ENCODE measurements around the gene ISM1. TPM values are rescaled to one million over a fixed set of nuclear protein-coding genes. Genes with fewer than 3 reads are reported as not detected.

Gene ISM1
- total and polyA plus RNA-seq, 2 experiments from 2014 or later: 0.15 to 0.63 TPM

DNA sequence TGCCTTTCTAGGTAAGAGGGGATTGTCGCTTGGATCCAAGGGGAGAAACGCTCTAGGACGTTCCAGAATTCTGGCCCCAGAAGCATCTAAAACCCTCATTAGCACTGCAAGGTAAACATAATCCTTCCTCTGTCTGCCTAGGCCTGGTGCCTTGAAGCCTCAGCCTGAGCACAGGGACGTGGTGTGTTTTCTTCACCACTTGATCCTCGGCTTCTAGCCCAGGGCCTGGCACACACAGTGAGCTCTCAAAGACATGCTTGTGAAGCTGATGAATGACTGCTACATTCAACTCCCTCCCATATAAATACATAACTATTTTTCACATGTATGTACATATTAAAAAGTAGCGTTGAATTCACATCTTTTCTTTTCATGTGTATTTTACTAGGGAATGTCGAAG, 100.3 kb downstream of the ISM1 start (continued):
- TF ChIP-seq, protein P1, sequence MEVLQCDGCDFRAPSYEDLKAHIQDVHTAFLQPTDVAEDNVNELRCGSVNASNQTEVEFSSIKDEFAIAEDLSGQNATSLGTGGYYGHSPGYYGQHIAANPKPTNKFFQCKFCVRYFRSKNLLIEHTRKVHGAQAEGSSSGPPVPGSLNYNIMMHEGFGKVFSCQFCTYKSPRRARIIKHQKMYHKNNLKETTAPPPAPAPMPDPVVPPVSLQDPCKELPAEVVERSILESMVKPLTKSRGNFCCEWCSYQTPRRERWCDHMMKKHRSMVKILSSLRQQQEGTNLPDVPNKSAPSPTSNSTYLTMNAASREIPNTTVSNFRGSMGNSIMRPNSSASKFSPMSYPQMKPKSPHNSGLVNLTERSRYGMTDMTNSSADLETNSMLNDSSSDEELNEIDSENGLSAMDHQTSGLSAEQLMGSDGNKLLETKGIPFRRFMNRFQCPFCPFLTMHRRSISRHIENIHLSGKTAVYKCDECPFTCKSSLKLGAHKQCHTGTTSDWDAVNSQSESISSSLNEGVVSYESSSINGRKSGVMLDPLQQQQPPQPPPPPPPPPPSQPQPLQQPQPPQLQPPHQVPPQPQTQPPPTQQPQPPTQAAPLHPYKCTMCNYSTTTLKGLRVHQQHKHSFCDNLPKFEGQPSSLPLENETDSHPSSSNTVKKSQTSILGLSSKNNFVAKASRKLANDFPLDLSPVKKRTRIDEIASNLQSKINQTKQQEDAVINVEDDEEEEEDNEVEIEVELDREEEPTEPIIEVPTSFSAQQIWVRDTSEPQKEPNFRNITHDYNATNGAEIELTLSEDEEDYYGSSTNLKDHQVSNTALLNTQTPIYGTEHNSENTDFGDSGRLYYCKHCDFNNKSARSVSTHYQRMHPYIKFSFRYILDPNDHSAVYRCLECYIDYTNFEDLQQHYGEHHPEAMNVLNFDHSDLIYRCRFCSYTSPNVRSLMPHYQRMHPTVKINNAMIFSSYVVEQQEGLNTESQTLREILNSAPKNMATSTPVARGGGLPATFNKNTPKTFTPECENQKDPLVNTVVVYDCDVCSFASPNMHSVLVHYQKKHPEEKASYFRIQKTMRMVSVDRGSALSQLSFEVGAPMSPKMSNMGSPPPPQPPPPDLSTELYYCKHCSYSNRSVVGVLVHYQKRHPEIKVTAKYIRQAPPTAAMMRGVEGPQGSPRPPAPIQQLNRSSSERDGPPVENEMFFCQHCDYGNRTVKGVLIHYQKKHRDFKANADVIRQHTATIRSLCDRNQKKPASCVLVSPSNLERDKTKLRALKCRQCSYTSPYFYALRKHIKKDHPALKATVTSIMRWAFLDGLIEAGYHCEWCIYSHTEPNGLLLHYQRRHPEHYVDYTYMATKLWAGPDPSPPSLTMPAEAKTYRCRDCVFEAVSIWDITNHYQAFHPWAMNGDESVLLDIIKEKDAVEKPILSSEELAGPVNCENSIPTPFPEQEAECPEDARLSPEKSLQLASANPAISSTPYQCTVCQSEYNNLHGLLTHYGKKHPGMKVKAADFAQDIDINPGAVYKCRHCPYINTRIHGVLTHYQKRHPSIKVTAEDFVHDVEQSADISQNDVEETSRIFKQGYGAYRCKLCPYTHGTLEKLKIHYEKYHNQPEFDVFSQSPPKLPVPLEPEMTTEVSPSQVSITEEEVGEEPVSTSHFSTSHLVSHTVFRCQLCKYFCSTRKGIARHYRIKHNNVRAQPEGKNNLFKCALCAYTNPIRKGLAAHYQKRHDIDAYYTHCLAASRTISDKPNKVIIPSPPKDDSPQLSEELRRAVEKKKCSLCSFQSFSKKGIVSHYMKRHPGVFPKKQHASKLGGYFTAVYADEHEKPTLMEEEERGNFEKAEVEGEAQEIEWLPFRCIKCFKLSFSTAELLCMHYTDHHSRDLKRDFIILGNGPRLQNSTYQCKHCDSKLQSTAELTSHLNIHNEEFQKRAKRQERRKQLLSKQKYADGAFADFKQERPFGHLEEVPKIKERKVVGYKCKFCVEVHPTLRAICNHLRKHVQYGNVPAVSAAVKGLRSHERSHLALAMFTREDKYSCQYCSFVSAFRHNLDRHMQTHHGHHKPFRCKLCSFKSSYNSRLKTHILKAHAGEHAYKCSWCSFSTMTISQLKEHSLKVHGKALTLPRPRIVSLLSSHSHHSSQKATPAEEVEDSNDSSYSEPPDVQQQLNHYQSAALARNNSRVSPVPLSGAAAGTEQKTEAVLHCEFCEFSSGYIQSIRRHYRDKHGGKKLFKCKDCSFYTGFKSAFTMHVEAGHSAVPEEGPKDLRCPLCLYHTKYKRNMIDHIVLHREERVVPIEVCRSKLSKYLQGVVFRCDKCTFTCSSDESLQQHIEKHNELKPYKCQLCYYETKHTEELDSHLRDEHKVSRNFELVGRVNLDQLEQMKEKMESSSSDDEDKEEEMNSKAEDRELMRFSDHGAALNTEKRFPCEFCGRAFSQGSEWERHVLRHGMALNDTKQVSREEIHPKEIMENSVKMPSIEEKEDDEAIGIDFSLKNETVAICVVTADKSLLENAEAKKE (CRISPR knock-in tag; IDR thresholded peaks at IDR 0.05): no peak

DNA sequence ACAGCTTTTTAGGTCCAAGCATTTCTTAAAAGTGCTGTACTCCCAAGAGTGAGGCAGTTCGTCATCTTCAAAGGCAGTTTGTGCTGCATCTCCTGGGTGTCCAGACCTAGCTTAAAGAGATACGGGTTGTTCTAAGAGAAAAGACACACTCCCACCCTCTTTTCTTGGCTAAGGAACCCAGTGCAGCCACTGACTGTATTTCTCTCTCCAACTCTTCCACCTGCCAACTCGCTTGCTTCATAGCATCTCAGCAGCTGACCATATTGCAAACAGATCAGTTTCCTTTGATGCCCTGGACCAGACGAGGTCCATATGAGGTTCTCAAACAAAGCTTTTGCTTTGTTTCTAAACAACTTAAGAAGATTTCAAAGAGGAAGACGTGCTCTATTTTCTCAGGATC, 101.1 kb downstream of the ISM1 start:
- no peaks in the 10 kb centered on the region for H3K36me3 ChIP-seq (ENCODE audit: insufficient read depth)
- H3K27me3 ChIP-seq (ENCODE audit: insufficient read depth): no peaks in the 10 kb centered on the region
- H4K20me1 ChIP-seq (replicated peaks; ENCODE audit: insufficient read depth): no peaks in the 10 kb centered on the region
- ATAC-seq: no peak
- H3K27me3 Mint-ChIP-seq (ENCODE audit: insufficient read depth, low read depth, poor library complexity): no peaks in the 10 kb centered on the region
- H3K27ac Mint-ChIP-seq: no peak overlapping the region
- H3K4me3 Mint-ChIP-seq: no peak overlapping the region
- no peak overlapping the region; the same call in 1 of the 2 replicates for H2AFZ ChIP-seq
- no peaks in the 10 kb centered on the region; the same call in none of the 2 replicates for H3K4me1 ChIP-seq (ENCODE audit: insufficient read depth)
- H3K4me2 ChIP-seq: 0 out of 2 replicates have a peak overlapping the region, but pooled peaks have one; percentile 46
- no peak overlapping the region for H3K27ac ChIP-seq (ENCODE audit: low read depth)
- DNase-seq (ENCODE audit: low spot score): no peak
- no peaks in the 10 kb centered on the region; the same call in 2 of the 3 replicates for H3K9me3 Mint-ChIP-seq
- H3K36me3 Mint-ChIP-seq (ENCODE audit: low read depth): no peaks in the 10 kb centered on the region; the same call in 2 of the 3 replicates
- no peaks in the 10 kb centered on the region for H3F3A ChIP-seq (replicated peaks; ENCODE audit: low read depth)
- H3K9me2 ChIP-seq (ENCODE audit: insufficient read depth): peaks cover 5% of the 10 kb centered on the region
- no peaks in the 10 kb centered on the region for H3K79me2 ChIP-seq (replicated peaks; ENCODE audit: insufficient read depth)
- peaks cover 14% of the 10 kb centered on the region for H3K4me1 Mint-ChIP-seq
- H3K4me3 ChIP-seq: no peak overlapping the region
- TF ChIP-seq EZH2 (IDR thresholded peaks at IDR 0.05; ENCODE audit: low read depth, unreplicated experiment) (no peak), CTCF (conservative IDR thresholded peaks at IDR 0.05; ENCODE audit: low read depth in 2 of 2) (no peak), STAT1 (IDR thresholded peaks at IDR 0.05; ENCODE audit: unreplicated experiment) (no peak), EZH2phosphoT487 (IDR thresholded peaks at IDR 0.05; ENCODE audit: unreplicated experiment) (no peak), ZNF331 (CRISPR knock-in tag; IDR thresholded peaks at IDR 0.05; ENCODE audit: low read depth) (no peak), NANOG (IDR thresholded peaks at IDR 0.05; ENCODE audit: borderline replicate concordance) (no peak)
- TF ChIP-seq, protein P1 (CRISPR knock-in tag; IDR thresholded peaks at IDR 0.05): no peak
